GM12891 (cell line): ENCODE measurements around the gene OR10H2.
"Not testable (repeated sequence)": the region's sequence is repeated elsewhere in the genome, so short reads cannot be mapped to it uniquely, and the experiment has no call there.

ENCODE experiments used
- DNase-seq: peaks from one replicate; pipeline ENCODE4 v3.0.0; 2011; ENCODE audit warnings: low spot score; ENCODE audit not compliant: insufficient read length
- FAIRE-seq: peaks from 2 replicates; lab custom pipeline; 2011; peaks lifted over from hg19 to GRCh38; lab: Jason Lieb, UNC
- PAX5 ChIP-seq: IDR thresholded peaks from 2 replicates; pipeline ENCODE4 v1.6.1; 2011; ENCODE audit warnings: low read length, moderate library complexity, mild to moderate bottlenecking; ENCODE audit not compliant: insufficient read depth, severe bottlenecking
- POLR2A ChIP-seq: IDR thresholded peaks from 2 replicates; pipeline ENCODE4 v1.6.1; 2011; ENCODE audit warnings: low read depth, low read length, control low read depth
- POLR2AphosphoS5 ChIP-seq: IDR thresholded peaks from 2 replicates; pipeline ENCODE4 v1.6.1; 2011; ENCODE audit warnings: low read depth, low read length, control low read depth
- POU2F2 ChIP-seq: IDR thresholded peaks from 2 replicates; pipeline ENCODE4 v1.6.1; 2011; ENCODE audit warnings: low read depth, mild to moderate bottlenecking, control low read depth, low read length, moderate library complexity
- SPI1 ChIP-seq: IDR thresholded peaks from 2 replicates; pipeline ENCODE4 v1.6.1; 2011; ENCODE audit warnings: low read depth, low read length, control low read depth
- TAF1 ChIP-seq: IDR thresholded peaks from 2 replicates; pipeline ENCODE4 v1.6.1; 2011; ENCODE audit warnings: low read depth, low read length, control low read depth

The OR10H2 gene

GRCh38 chr19:15759962-15760565 is 32.2 kb downstream of the OR10H2 start:
- TF ChIP-seq POLR2A (no peak), PAX5 (no peak), SPI1 (no peak), TAF1 (no peak), POU2F2 (no peak), POLR2AphosphoS5 (no peak)

GRCh38 chr19:15769586-15769985 is 41.8 kb downstream of the OR10H2 start:
- TF ChIP-seq SPI1 (no peak), POLR2AphosphoS5 (no peak)
- DNase-seq (no peak), FAIRE-seq (no peak)

More at GRCh38 chr19:15759962-15760565, 32.2 kb downstream of the OR10H2 start:
- DNase-seq: no peak
- FAIRE-seq: no peak

GRCh38 chr19:15774159-15774558 is 46.3 kb downstream of the OR10H2 start:
- FAIRE-seq, DNase-seq: not testable (repeated sequence)

GRCh38 chr19:15775249-15775648 is 47.4 kb downstream of the OR10H2 start:
- FAIRE-seq (no peak), DNase-seq (no peak)
- TF ChIP-seq PAX5 (no peak), TAF1 (no peak), POLR2AphosphoS5 (no peak), POU2F2 (no peak), POLR2A (no peak), SPI1 (no peak)

GRCh38 chr19:15776264-15776663 is 48.4 kb downstream of the OR10H2 start:
- DNase-seq: no peak
- TF ChIP-seq POLR2A (no peak), SPI1 (no peak), POLR2AphosphoS5 (no peak), POU2F2 (no peak), TAF1 (no peak), PAX5 (no peak)
- no peak for FAIRE-seq

GRCh38 chr19:15776991-15777970 is 49.5 kb downstream of the OR10H2 start:
- FAIRE-seq (no peak), DNase-seq (no peak)
- TF ChIP-seq POU2F2 (no peak), PAX5 (no peak), POLR2A (no peak), SPI1 (no peak), POLR2AphosphoS5 (no peak), TAF1 (no peak)
